Loucy (cell line): ENCODE results near the gene WDR19.
"Not testable (repeated sequence)": the region's sequence is repeated elsewhere in the genome, so short reads cannot be mapped to it uniquely, and the experiment has no call there.

Experiments
- H2AFZ ChIP-seq: fragments of 200-600 bp; sonication (generic); 2 replicates; pipeline ENCODE4 v1.6.0; 2016; ENCODE audit warnings: antibody characterized with exemption, mild to moderate bottlenecking, low read length, moderate library complexity
- H3F3A ChIP-seq: fragments of 200-600 bp; 2 replicates; pipeline ENCODE4 v1.6.0; 2016; ENCODE audit warnings: antibody characterized with exemption, low read depth, mild to moderate bottlenecking
- H3K27me3 ChIP-seq: fragments of 200-600 bp; sonication (generic); 2 replicates; pipeline ENCODE4 v1.6.1; 2014; ENCODE audit warnings: low read length, mild to moderate bottlenecking; ENCODE audit not compliant: insufficient read depth, poor library complexity, severe bottlenecking
- H3K36me3 ChIP-seq: fragments of 200-600 bp; sonication (generic); 2 replicates; pipeline ENCODE4 v1.6.1; 2016; ENCODE audit warnings: low read length; ENCODE audit not compliant: insufficient read depth
- H3K4me1 ChIP-seq: fragments of 200-600 bp; sonication (generic); 2 replicates; pipeline ENCODE4 v1.5.1; 2014; ENCODE audit warnings: low read length, mild to moderate bottlenecking; ENCODE audit not compliant: insufficient read depth, poor library complexity, severe bottlenecking
- H3K4me2 ChIP-seq: fragments of 200-600 bp; sonication (generic); 2 replicates; pipeline ENCODE4 v1.6.0; 2014; ENCODE audit warnings: antibody characterized with exemption, low read length, low read depth, mild to moderate bottlenecking; ENCODE audit not compliant: poor library complexity, severe bottlenecking
- H3K4me3 ChIP-seq: fragments of 200-600 bp; sonication (generic); 2 replicates; pipeline ENCODE4 v1.5.1; 2014; ENCODE audit warnings: low read length, mild to moderate bottlenecking, mixed read lengths; ENCODE audit not compliant: poor library complexity, severe bottlenecking
- H3K79me2 ChIP-seq: fragments of 200-600 bp; sonication (generic); 2 replicates; pipeline ENCODE4 v1.6.1; 2014; ENCODE audit warnings: low read length; ENCODE audit not compliant: insufficient read depth
- H3K9ac ChIP-seq: fragments of 200-600 bp; sonication (generic); 2 replicates; pipeline ENCODE4 v1.6.0; 2014; ENCODE audit warnings: mild to moderate bottlenecking, low read depth, low read length, moderate library complexity; ENCODE audit not compliant: poor library complexity, severe bottlenecking
- H3K9me2 ChIP-seq: fragments of 200-600 bp; sonication (generic); replicated peaks from 2 replicates; pipeline ENCODE4 v1.6.1; 2016; ENCODE audit warnings: low read depth, low read length, mixed read lengths
- H3K9me3 ChIP-seq: fragments of 200-600 bp; sonication (generic); 2 replicates; pipeline ENCODE4 v1.6.1; 2014; ENCODE audit warnings: mild to moderate bottlenecking, antibody characterized with exemption, low read length, low read depth; ENCODE audit not compliant: insufficient read depth
- H4K20me1 ChIP-seq: fragments of 200-600 bp; sonication (generic); 2 replicates; pipeline ENCODE4 v1.6.0; 2014; ENCODE audit warnings: antibody characterized with exemption, low read length, mild to moderate bottlenecking; ENCODE audit not compliant: insufficient read depth, poor library complexity, severe bottlenecking
- CTCF ChIP-seq: fragments of 200-600 bp; sonication (generic); conservative IDR thresholded peaks from 2 replicates; pipeline ENCODE4 v1.5.1; 2014; ENCODE audit warnings: mild to moderate bottlenecking, antibody characterized with exemption, low read length
- EZH2phosphoT487 ChIP-seq: fragments of 200-600 bp; IDR thresholded peaks from 2 replicates; pipeline ENCODE4 v1.6.1; 2018; ENCODE audit warnings: antibody characterized with exemption, mild to moderate bottlenecking, moderate library complexity, borderline replicate concordance

The WDR19 gene

GRCh38 chr4:39259571-39260330 is 77.4 kb downstream of the WDR19 start:
- H3K27me3 ChIP-seq, result no peaks in the 10 kb centered on the region
- no peak overlapping the region for H3K4me2 ChIP-seq
- no peaks in the 10 kb centered on the region for H3K79me2 ChIP-seq
- H3F3A ChIP-seq, result no peaks in the 10 kb centered on the region
- H3K4me3 ChIP-seq, result no peak overlapping the region
- no peaks in the 10 kb centered on the region for H3K36me3 ChIP-seq
- H3K4me1 ChIP-seq, result no peaks in the 10 kb centered on the region
- no peaks in the 10 kb centered on the region for H4K20me1 ChIP-seq
- H3K9me2 ChIP-seq, result no peaks in the 10 kb centered on the region
- H2AFZ ChIP-seq, result no peak overlapping the region
- TF ChIP-seq CTCF (no peak), EZH2phosphoT487 (no peak)
- no peaks in the 10 kb centered on the region for H3K9me3 ChIP-seq
- no peak overlapping the region for H3K9ac ChIP-seq

GRCh38 chr4:39263895-39264294 is 81.6 kb downstream of the WDR19 start:
- Histone ChIP-seq H3K4me3 (no peak overlapping the region), H3K9ac (no peak overlapping the region), H3K4me1 (no peaks in the 10 kb centered on the region), H3F3A (no peaks in the 10 kb centered on the region), H3K36me3 (no peaks in the 10 kb centered on the region), H4K20me1 (no peaks in the 10 kb centered on the region), H3K79me2 (no peaks in the 10 kb centered on the region), H3K9me2 (no peaks in the 10 kb centered on the region), H3K4me2 (no peak overlapping the region), H3K9me3 (no peaks in the 10 kb centered on the region), H3K27me3 (no peaks in the 10 kb centered on the region), H2AFZ (no peak overlapping the region)
- no peak for TF ChIP-seq EZH2phosphoT487
- TF ChIP-seq CTCF, result no peak

GRCh38 chr4:39274503-39274902 is 92.2 kb downstream of the WDR19 start:
- no peaks in the 10 kb centered on the region for H3F3A ChIP-seq
- H3K9me3 ChIP-seq, result no peaks in the 10 kb centered on the region
- H3K4me2 ChIP-seq, result no peak overlapping the region
- no peaks in the 10 kb centered on the region for H3K4me1 ChIP-seq
- H3K4me3 ChIP-seq, result no peak overlapping the region
- H3K9me2 ChIP-seq, result no peaks in the 10 kb centered on the region
- no peaks in the 10 kb centered on the region for H3K27me3 ChIP-seq
- H2AFZ ChIP-seq, result no peak overlapping the region
- TF ChIP-seq CTCF (no peak), EZH2phosphoT487 (no peak)
- H3K79me2 ChIP-seq, result no peaks in the 10 kb centered on the region
- H3K9ac ChIP-seq, result no peak overlapping the region
- no peaks in the 10 kb centered on the region for H4K20me1 ChIP-seq
- no peaks in the 10 kb centered on the region for H3K36me3 ChIP-seq

- H3K36me3 ChIP-seq, H3K4me3 ChIP-seq, H3K9me2 ChIP-seq, H3K4me1 ChIP-seq, H4K20me1 ChIP-seq, H3F3A ChIP-seq, H3K27me3 ChIP-seq, H3K9me3 ChIP-seq, H2AFZ ChIP-seq, H3K9ac ChIP-seq, H3K4me2 ChIP-seq, H3K79me2 ChIP-seq: not testable (repeated sequence)
Measured at GRCh38 chr4:39277661-39278060, 95.3 kb downstream of the WDR19 start.
